ENCODE data around the gene FH.

- TF ChIP-seq CTCF (IDR thresholded peaks at IDR 0.05) = no peak
- TF ChIP-seq POLR2A (IDR thresholded peaks at IDR 0.05) = no peak
These were observed 14.0 kb upstream of the FH start for GRCh38 chr1:241533326-241534115.

All from lower leg skin (tissue), 3 donors.